CD1c-positive myeloid dendritic cell (primary cell): Measurements from ENCODE around the gene SC5D.

Experiments used
- DNase-seq: peaks from one replicate; pipeline ENCODE4 v3.0.0-alpha.2; 2016; ENCODE audit errors: extremely low spot score

SC5D gene, protein sequence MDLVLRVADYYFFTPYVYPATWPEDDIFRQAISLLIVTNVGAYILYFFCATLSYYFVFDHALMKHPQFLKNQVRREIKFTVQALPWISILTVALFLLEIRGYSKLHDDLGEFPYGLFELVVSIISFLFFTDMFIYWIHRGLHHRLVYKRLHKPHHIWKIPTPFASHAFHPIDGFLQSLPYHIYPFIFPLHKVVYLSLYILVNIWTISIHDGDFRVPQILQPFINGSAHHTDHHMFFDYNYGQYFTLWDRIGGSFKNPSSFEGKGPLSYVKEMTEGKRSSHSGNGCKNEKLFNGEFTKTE

DNA sequence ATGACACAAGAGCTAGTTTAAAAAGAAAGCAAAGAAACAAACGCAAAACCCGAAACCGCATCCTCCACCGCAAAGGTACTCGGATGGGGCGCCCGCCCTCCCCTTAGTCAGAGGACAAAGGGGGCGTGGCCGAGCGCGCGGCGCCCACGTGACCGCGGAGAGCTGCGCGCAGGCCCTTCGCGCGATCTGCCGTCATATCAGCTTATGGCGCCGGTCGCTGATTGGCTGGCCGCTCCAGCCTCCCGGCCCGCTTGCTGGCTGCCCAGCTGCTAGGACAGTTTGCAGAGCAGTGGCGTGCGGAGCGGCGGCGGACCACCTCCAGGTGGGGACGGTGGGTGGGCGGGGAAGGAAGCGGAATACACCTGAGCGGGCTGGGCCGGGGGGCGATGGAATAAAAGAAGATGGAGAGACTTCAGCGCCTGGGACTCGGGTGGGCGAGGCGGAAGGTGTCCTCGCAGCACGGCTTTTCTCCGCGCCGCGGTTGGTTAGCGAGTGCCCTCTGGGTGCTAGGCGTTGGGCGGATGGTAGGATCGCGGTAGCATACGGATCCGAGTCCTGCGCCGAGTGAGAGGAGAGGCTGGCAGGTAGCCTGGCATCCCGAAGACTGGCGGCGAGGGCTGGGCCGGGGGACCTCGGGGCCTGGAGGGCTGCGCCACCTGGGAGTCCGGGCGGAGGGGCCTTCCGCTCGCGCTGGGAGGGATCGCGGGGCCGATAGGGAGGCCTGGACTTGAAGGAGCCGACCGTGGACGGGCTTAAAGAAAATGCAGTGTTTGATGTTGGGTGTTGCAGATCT is at the start of gene SC5D:
Gene SC5D (plus strand): TSS at position 277 of the 793 bp plus-strand sequence. CDS start 10,605 bp downstream, outside the sequence.
- peak; percentile 97 for DNase-seq

GRCh38 chr11:121244884-121245283 is 47.7 kb upstream of the SC5D start:
- no peak for DNase-seq

GRCh38 chr11:121246021-121246768 is 46.4 kb upstream of the SC5D start:
- DNase-seq = no peak

DNA sequence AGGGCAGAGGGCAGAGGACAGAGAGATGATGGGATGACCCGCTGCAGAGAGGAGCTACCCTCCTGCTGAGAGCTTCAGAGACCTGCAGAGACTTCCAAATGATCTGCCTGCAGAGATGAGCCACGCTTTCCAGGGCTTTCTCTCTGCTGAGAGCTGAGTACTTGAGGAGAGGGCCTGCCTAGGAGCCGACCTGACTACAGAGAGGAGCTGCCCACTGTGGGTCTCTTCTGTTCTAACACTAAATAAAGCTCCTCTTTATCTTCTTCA is 45.9 kb upstream of the SC5D start:
- no peak for DNase-seq

DNA sequence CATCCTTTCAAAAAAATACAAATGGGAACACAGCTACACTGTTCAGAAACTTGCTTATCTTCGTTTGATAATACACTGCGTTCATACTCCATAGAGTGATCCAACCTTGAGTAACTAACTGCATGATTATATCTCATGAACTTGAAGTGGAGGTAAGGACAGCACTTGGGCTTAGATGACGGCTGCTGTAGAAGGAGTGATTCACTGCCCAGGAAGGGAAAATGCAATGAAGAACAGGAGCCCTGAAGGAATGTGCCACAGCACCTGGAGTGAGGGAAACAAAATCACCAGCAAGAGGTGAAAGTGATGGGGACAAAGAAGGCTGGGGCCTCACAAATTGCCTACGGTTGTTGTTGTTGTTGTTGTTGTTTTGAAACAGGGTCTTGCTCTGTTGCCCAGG is 44.1 kb upstream of the SC5D start:
- DNase-seq = no peak

DNA sequence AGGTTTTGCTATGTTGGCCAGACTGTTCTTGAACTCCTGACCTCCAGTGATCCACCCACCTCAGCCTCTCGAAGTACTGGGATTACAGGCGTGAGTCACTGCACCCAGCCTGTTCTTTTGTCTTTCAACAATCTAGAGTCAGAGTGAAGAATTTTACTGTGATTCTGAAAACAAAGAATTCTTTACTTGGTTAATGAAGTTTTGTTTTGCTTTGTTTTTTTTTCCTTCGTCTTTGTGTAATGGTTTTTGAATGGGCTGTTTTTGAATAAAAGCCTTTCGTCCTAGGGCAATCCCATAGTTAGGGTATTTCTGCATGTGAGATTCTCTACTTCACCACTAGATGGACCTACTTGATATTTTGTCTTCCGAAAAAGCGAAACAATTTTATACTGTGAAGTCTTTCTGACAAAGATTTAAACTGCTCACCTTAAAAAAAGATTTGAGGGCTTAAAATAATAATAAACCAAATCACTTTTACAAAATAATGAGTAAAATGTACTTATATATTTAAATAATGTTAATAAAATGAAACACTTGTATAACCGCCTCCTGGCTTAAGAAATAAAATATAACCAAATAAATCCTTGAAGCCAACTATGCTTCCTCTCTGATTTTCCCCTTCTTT is 43.4 kb upstream of the SC5D start:
- peak; percentile 53 for DNase-seq

GRCh38 chr11:121250843-121251242 is 41.7 kb upstream of the SC5D start:
- DNase-seq = no peak

- DNase-seq = no peak
These were observed 38.6 kb upstream of the SC5D start for GRCh38 chr11:121253951-121254350.

- no peak for DNase-seq
These were observed 37.8 kb upstream of the SC5D start for GRCh38 chr11:121254756-121255155.

GRCh38 chr11:121255473-121256125 is 37.0 kb upstream of the SC5D start:
- DNase-seq = no peak

DNA sequence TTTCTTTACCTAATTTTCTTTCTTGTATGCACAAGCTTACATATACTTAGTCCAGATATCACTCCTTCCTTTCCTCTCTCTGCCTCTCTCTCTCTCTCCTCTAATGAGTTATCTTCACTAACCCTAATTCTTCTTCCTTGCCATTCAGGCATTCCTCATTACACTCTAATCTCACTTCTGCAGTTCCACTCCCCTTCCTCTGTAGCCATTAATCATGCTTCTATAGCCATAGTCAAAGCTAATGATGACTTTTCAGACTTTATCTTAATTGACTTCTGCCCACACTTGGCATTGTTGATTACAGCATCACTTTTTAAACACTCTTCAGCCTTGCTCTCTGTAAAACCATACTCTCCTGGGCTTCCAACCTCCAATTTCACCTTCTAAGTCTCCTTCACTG is 35.3 kb upstream of the SC5D start:
- DNase-seq = no peak

DNA sequence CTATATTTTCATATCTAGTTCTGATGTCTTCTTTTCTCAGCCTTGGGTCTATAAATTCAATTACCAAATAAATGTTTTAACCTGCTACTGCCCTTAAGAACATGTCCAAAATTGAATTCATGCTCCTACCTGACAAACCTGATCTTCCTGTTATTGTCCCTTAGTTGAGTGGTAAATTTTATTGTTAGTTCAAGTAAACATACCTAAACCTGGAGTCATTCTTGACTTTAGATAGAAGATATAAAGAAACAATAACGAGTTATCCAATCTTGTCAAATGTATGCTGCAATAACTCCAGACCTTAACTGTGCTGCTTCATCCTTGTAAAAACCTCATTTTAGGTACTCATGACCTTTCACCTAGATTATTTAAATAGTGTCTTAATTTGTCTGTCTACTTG is 34.6 kb upstream of the SC5D start:
- no peak for DNase-seq

DNA sequence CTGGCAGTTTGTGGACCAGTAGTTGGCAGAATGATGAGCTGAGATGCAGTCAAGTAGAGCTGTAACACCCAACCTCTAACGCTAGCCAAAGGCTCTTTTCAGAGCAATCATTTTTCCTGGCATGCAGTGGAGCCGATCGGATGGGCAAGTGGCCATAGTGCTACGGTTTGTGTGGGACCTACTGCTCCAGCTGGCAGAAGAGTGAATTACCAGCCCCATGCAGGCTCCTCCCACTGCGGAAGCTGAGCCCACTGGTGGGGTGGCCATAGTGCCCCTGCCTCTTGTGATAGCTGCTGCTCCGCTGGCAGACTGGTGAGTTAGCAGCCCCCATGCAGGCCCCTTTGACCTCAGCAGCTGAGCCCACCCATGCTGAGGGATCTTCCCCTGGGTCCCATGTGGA is 27.0 kb upstream of the SC5D start:
- DNase-seq = no peak

GRCh38 chr11:121268581-121268980 is 24.0 kb upstream of the SC5D start:
- no peak for DNase-seq

DNA sequence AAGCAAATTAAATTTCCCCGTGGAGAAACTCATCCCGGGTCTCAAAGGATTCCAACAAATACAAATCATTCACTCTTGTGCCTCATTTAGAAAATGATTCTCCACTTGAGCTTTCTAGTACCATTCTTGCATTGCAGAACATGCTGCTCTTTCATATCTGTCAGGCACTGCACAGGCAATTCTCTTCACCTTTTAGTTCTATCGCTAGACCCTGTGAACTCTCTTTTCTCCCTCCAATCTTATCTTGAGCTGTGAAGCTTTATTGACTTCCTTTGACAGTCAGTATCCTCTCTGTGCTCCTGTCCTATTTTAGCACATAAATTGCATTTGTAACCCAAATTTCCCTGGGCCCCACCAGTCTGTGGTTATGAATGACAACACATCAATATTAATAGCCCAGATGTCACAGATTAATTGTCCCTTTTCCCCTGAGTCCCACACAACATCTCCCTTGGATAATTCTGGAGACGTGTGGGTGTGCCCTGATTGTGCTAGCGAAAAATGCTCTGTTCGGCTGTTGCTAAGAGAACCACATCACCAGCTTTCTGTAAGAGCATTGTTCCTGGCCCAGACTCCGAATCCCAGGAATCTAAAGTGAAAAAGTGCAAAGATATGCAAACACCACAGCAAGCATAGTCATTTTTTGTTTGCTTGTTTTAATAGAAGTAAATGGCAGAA is 22.4 kb upstream of the SC5D start:
- DNase-seq = no peak

DNA sequence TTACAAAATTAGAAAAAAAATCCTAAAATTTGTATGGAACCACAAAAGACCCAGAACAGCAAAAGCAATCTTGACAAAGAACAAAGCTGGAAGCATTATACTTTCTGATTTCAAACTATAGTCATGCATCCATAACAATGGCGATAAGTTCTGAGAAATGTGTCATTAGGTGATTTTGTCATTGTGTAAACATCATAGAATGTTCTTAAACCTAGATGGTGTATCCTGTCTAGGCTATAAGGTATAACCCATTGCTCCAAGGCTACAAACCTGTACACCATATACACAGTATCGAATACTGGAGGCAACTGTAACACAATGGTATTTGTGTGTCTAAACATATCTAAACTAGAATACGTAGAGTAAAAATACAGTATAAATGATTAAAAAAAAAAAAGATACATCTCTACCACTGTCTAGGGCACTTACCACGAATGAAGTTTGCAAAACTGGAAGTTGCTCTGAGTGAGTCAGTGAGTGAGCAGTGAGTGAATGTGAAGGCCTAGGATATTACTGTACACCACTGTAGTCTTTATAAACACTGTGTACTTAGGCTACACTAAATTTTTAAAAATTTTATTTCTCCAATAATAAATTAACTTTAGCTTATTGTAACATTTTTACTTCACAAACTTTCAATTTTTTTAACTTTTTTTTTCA is 18.1 kb upstream of the SC5D start:
- DNase-seq = no peak

GRCh38 chr11:121281698-121282097 is 10.9 kb upstream of the SC5D start:
- no peak for DNase-seq

- DNase-seq = no peak
These were observed 10.2 kb upstream of the SC5D start for GRCh38 chr11:121282386-121282785.

DNA sequence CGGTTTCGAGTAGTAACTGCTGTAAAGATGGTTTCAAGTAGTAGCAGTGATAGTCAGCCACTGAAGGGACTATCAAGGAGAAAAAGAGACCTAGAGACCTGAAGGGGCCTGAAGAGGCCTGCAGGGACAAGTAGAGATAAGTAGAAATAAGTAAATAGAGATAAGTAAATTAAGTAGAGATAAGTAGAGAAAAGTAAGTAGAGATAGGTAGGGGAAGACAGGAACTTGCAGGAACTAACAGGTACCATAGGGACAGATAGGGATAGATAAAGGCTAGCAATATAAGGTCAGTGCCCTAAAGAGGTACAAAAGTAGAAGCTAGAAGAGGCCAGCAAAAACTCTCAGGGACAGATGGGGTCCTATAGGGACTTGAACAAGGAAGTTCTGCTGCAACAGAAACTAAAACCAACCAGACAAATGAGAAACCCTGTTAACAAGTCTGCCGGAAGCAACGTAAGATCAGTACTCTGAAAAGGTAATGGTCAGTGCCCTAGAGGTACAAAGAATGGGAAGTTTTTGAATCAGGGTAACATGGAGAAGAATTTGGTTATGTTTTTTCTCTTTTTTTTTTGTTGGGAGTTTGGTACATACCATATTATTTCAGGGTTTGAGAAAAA is 9.6 kb upstream of the SC5D start:
- DNase-seq = no peak

DNA sequence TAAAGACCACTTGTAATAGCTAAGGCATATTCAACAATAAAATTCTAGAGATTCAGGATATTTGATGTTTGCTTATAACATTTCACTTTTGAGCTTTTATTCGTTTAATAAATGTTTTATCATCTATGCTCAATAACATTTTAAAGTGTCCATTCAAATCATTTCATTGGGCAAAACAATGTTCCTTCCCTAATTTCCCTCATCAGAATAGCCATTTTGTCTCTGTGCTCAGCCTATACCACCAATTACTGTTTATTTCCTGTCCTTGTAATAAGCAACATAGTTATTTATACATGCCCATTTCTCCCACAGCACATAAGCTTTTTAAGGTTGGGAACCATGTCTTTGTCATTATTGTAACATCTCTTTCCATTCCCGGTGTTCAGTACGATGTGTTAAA is 1.3 kb upstream of the SC5D start:
- no peak for DNase-seq
